ENCODE results near the gene MUC5B.

MUC5B gene

GRCh38 chr11:1272531-1272930 is 49.7 kb downstream of the MUC5B start:
- TF ChIP-seq, protein P1, sequence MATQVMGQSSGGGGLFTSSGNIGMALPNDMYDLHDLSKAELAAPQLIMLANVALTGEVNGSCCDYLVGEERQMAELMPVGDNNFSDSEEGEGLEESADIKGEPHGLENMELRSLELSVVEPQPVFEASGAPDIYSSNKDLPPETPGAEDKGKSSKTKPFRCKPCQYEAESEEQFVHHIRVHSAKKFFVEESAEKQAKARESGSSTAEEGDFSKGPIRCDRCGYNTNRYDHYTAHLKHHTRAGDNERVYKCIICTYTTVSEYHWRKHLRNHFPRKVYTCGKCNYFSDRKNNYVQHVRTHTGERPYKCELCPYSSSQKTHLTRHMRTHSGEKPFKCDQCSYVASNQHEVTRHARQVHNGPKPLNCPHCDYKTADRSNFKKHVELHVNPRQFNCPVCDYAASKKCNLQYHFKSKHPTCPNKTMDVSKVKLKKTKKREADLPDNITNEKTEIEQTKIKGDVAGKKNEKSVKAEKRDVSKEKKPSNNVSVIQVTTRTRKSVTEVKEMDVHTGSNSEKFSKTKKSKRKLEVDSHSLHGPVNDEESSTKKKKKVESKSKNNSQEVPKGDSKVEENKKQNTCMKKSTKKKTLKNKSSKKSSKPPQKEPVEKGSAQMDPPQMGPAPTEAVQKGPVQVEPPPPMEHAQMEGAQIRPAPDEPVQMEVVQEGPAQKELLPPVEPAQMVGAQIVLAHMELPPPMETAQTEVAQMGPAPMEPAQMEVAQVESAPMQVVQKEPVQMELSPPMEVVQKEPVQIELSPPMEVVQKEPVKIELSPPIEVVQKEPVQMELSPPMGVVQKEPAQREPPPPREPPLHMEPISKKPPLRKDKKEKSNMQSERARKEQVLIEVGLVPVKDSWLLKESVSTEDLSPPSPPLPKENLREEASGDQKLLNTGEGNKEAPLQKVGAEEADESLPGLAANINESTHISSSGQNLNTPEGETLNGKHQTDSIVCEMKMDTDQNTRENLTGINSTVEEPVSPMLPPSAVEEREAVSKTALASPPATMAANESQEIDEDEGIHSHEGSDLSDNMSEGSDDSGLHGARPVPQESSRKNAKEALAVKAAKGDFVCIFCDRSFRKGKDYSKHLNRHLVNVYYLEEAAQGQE (IDR thresholded peaks at IDR 0.05; ENCODE audit: insufficient read depth in 1 of 2, low read depth in 2 of 2, low read length in 2 of 2): no peak
- TF ChIP-seq SIN3A (IDR thresholded peaks at IDR 0.05; ENCODE audit: borderline replicate concordance, insufficient read depth, low read length): no peak
- TF ChIP-seq TAF1 (IDR thresholded peaks at IDR 0.05; ENCODE audit: borderline replicate concordance, insufficient read depth, low read length): no peak

GRCh38 chr11:1274501-1274900 is 51.6 kb downstream of the MUC5B start:
- no peak for TF ChIP-seq TAF1 (IDR thresholded peaks at IDR 0.05; ENCODE audit: borderline replicate concordance, insufficient read depth, low read length)
- TF ChIP-seq SIN3A (IDR thresholded peaks at IDR 0.05; ENCODE audit: borderline replicate concordance, insufficient read depth, low read length): no peak
- TF ChIP-seq POLR2AphosphoS5 (IDR thresholded peaks at IDR 0.05; ENCODE audit: low read depth, low read length): no peak
- no peak for TF ChIP-seq FOXP2 (optimal IDR thresholded peaks at IDR 0.05; ENCODE audit: borderline replicate concordance, extremely low read depth, extremely low read length, insufficient read depth)
- TF ChIP-seq, protein P1 (IDR thresholded peaks at IDR 0.05; ENCODE audit: insufficient read depth in 1 of 2, low read depth in 2 of 2, low read length in 2 of 2): no peak

DNA sequence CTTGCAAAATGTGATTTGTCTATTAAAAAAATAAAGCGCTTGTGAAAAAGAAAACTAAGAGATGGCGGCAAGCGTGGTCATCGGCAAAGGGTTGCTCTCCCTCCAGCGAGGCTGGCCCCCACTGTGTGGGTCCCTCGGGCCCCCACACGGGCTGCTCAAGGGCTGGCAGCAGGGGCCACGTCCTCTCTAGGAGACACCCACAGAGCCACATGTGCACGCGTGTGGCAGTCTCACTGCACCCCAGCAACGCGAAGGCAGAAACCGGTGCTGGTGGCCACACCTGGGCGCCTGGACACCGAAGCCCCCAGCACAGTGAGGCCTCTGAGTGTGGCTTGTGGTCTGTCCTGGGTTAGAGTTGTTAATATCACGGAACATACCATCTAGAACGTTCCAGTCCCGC is 52.2 kb downstream of the MUC5B start:
- TF ChIP-seq SIN3A (IDR thresholded peaks at IDR 0.05; ENCODE audit: borderline replicate concordance, insufficient read depth, low read length): no peak
- TF ChIP-seq, protein P1 (IDR thresholded peaks at IDR 0.05; ENCODE audit: insufficient read depth in 1 of 2, low read depth in 2 of 2, low read length in 2 of 2): no peak
- no peak for TF ChIP-seq TAF1 (IDR thresholded peaks at IDR 0.05; ENCODE audit: borderline replicate concordance, insufficient read depth, low read length)
- no peak for TF ChIP-seq POLR2AphosphoS5 (IDR thresholded peaks at IDR 0.05; ENCODE audit: low read depth, low read length)
- no peak for TF ChIP-seq FOXP2 (optimal IDR thresholded peaks at IDR 0.05; ENCODE audit: borderline replicate concordance, extremely low read depth, extremely low read length, insufficient read depth)

DNA sequence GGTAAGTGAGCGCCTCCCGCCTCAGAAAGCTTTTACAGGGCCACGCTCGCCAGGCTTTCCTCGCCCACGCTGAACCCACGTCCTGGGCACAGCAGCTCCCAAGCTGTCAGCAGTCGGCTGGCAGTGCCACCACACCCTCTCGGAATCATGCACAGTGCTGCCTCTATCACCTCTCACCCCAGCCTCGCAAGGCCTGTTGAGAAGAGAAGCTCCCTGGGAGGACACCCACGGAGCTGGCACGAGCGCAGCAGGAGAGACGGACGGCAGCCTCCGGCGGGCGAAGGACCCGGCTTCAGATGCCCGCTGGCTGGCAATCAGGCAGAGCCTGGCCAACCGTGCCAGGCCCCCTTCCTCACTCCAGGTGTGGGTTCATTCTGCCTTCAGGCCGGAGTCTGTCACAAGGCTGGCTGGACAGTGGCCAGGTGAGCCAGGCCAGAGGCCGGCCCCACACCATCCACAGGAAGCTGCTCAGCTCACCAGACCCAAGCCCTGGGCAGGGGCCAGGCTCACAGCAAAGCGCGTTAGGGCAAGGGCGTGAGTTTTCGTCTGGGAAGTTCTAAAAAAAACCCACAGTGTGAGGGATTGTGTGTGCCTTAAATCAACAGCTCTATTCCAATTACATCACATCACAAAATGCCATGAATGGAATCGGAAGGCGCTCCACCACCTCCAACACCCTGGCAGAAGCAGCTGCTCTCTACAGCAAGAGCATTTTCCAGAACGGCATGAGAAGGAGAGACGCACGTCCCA is 53.4 kb downstream of the MUC5B start:
- no peak for TF ChIP-seq FOXP2 (optimal IDR thresholded peaks at IDR 0.05; ENCODE audit: borderline replicate concordance, extremely low read depth, extremely low read length, insufficient read depth)

GRCh38 chr11:1276866-1277615 is 54.2 kb downstream of the MUC5B start:
- TF ChIP-seq POLR2AphosphoS5 (IDR thresholded peaks at IDR 0.05; ENCODE audit: low read depth, low read length) (no peak), SIN3A (IDR thresholded peaks at IDR 0.05; ENCODE audit: borderline replicate concordance, insufficient read depth, low read length) (no peak), TAF1 (IDR thresholded peaks at IDR 0.05; ENCODE audit: borderline replicate concordance, insufficient read depth, low read length) (no peak), FOXP2 (optimal IDR thresholded peaks at IDR 0.05; ENCODE audit: borderline replicate concordance, extremely low read depth, extremely low read length, insufficient read depth) (no peak)
- TF ChIP-seq, protein P1 (IDR thresholded peaks at IDR 0.05; ENCODE audit: insufficient read depth in 1 of 2, low read depth in 2 of 2, low read length in 2 of 2): no peak
